ENCODE data around the gene HRCT1.
"Not testable (repeated sequence)": the region's sequence is repeated elsewhere in the genome, so short reads cannot be mapped to it uniquely, and the experiment has no call there.

The HRCT1 gene

DNA sequence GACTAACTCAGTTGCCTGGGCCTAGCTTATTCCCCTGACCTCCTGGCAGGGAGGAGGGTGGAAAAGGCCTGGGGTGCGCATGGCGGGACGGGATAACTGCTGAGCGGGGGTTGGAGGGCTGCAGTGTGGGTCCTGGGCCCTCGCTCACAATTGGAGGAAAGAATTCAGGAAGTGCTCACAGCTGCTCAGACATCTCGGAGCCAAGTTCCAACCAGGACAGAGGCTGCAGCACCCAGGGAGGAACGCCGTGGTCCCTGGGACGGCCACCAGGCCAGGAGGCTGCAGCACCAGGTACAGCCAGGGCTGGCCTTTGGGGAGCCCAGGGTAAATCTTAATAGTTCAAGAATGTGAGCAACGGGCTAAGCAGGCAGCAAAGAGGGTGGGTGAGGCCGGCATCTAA, 3.3 kb downstream of the HRCT1 start, which contains the start of gene SPAAR:
Gene SPAAR (plus strand): TSS at position 217 of the 400 bp plus-strand sequence. CDS start 974 bp downstream, outside the sequence.
- H3K4me1 ChIP-seq (ENCODE audit: control insufficient read depth, insufficient read depth, low read length) = peaks cover 59% of the 10 kb centered on the region
- peak within 1 kb of the TSS; percentile 81 for H3K27ac ChIP-seq (ENCODE audit: low read length)
- peak within 1 kb of the TSS; percentile 13 to 42 for H3K9ac ChIP-seq (ENCODE audit: low read length in 2 of 2)
- no peaks in the 10 kb centered on the region for H3K27me3 ChIP-seq (ENCODE audit: control insufficient read depth in 1 of 2, insufficient read depth in 2 of 2, low read length in 2 of 2)
- no peaks in the 10 kb centered on the region for H3K9me3 ChIP-seq (ENCODE audit: control insufficient read depth in 2 of 2, low read length in 2 of 2)
- H3K36me3 ChIP-seq (ENCODE audit: control insufficient read depth in 2 of 2, insufficient read depth in 2 of 2, low read length in 2 of 2) = no peaks in the 10 kb centered on the region
- H3K4me3 ChIP-seq (ENCODE audit: low read length in 2 of 2) = peak within 1 kb of the TSS; percentile 22 to 28

GRCh38 chr9:35909687-35910612, 3.9 kb downstream of the HRCT1 start:
- H3K27ac ChIP-seq (ENCODE audit: low read length) = peak overlapping the region; percentile 81
- H3K4me1 ChIP-seq (ENCODE audit: control insufficient read depth, insufficient read depth, low read length) = peaks cover 57% of the 10 kb centered on the region
- H3K9ac ChIP-seq (ENCODE audit: low read length in 2 of 2) = peak overlapping the region in 1 of 2 donors; percentile 13
- H3K9me3 ChIP-seq (ENCODE audit: control insufficient read depth in 2 of 2, low read length in 2 of 2) = no peaks in the 10 kb centered on the region
- no peaks in the 10 kb centered on the region for H3K27me3 ChIP-seq (ENCODE audit: control insufficient read depth in 1 of 2, insufficient read depth in 2 of 2, low read length in 2 of 2)
- no peaks in the 10 kb centered on the region for H3K36me3 ChIP-seq (ENCODE audit: control insufficient read depth in 2 of 2, insufficient read depth in 2 of 2, low read length in 2 of 2)
- no peak overlapping the region for H3K4me3 ChIP-seq (ENCODE audit: low read length in 2 of 2)

GRCh38 chr9:35910613-35911359, 4.8 kb downstream of the HRCT1 start:
- H3K9ac ChIP-seq (ENCODE audit: low read length in 2 of 2) = no peak overlapping the region
- no peaks in the 10 kb centered on the region for H3K36me3 ChIP-seq (ENCODE audit: control insufficient read depth in 2 of 2, insufficient read depth in 2 of 2, low read length in 2 of 2)
- H3K27me3 ChIP-seq (ENCODE audit: control insufficient read depth in 1 of 2, insufficient read depth in 2 of 2, low read length in 2 of 2) = no peaks in the 10 kb centered on the region
- no peak overlapping the region for H3K4me3 ChIP-seq (ENCODE audit: low read length in 2 of 2)
- no peak overlapping the region for H3K27ac ChIP-seq (ENCODE audit: low read length)
- H3K9me3 ChIP-seq (ENCODE audit: control insufficient read depth in 2 of 2, low read length in 2 of 2) = no peaks in the 10 kb centered on the region
- peaks cover 48% of the 10 kb centered on the region for H3K4me1 ChIP-seq (ENCODE audit: control insufficient read depth, insufficient read depth, low read length)

DNA sequence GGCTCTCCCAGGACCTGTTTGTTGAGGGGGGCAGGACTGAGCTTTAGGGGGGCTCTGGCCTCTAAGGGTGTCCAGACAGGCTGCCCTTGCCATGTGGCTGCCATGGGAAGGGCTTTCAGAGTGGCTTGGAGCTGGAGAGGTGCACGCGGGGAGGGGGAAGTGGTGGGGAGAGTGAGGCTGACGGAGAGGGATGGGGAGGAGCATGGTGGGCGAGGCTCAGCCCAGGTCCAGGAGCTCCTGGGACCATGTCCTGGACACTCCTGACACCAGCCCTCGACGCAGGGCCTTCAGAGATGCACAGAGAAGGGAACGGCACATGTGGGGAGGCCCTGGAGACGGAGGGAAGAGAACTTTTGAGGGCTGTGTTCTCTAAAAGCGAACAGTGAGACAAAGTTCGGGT, 5.7 kb downstream of the HRCT1 start:
- H3K27ac ChIP-seq (ENCODE audit: low read length) = no peak overlapping the region
- no peak overlapping the region for H3K9ac ChIP-seq (ENCODE audit: low read length in 2 of 2)

DNA sequence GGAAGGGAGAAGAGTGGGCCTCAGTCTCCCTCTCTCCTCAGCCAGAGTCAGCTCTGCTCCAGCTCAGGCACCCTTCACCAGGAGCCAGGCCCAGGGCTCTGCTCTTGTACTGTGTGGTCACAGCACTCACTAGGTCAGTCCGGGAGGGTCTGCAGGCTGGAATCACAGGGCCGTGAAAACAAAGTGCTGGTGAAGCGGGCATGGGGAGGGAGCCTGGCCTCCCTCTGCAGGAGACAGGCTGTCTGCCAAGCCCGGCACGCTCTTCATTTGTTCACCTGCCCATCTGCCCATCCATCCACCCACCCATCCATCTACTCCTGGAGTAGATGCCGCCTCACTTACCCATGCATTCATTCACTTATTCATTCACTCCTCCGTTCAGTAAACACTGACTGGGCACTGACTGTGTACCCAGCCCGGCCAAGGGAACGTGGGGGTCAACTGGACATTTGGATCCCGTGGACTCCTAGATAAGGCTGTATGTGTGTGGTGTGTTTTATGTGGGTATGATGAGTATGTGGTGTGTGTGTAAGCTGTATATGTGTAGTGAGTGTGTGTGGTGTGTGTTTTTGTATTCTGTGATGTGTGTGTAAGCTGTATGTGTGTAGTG, 6.9 kb downstream of the HRCT1 start:
- H3K27ac ChIP-seq (ENCODE audit: low read length) = no peak overlapping the region

More for the DNA sequence above, 5.7 kb downstream of the HRCT1 start:
- Histone ChIP-seq H3K4me1 (ENCODE audit: control insufficient read depth, insufficient read depth, low read length) (peaks cover 39% of the 10 kb centered on the region), H3K36me3 (ENCODE audit: control insufficient read depth in 2 of 2, insufficient read depth in 2 of 2, low read length in 2 of 2) (no peaks in the 10 kb centered on the region), H3K4me3 (ENCODE audit: low read length in 2 of 2) (no peak overlapping the region), H3K9me3 (ENCODE audit: control insufficient read depth in 2 of 2, low read length in 2 of 2) (no peaks in the 10 kb centered on the region), H3K27me3 (ENCODE audit: control insufficient read depth in 1 of 2, insufficient read depth in 2 of 2, low read length in 2 of 2) (no peaks in the 10 kb centered on the region)

GRCh38 chr9:35913429-35913828, 7.4 kb downstream of the HRCT1 start:
- not testable (repeated sequence) for H3K36me3 ChIP-seq (ENCODE audit: control insufficient read depth in 2 of 2, insufficient read depth in 2 of 2, low read length in 2 of 2); H3K9ac ChIP-seq (ENCODE audit: low read length in 2 of 2); H3K27me3 ChIP-seq (ENCODE audit: control insufficient read depth in 1 of 2, insufficient read depth in 2 of 2, low read length in 2 of 2); H3K27ac ChIP-seq (ENCODE audit: low read length); H3K9me3 ChIP-seq (ENCODE audit: control insufficient read depth in 2 of 2, low read length in 2 of 2); H3K4me3 ChIP-seq (ENCODE audit: low read length in 2 of 2)
- peaks cover 22% of the 10 kb centered on the region for H3K4me1 ChIP-seq (ENCODE audit: control insufficient read depth, insufficient read depth, low read length)

More for the DNA sequence above, 6.9 kb downstream of the HRCT1 start:
- H3K4me1 ChIP-seq (ENCODE audit: control insufficient read depth, insufficient read depth, low read length) = peaks cover 27% of the 10 kb centered on the region
- H3K27me3 ChIP-seq (ENCODE audit: control insufficient read depth in 1 of 2, insufficient read depth in 2 of 2, low read length in 2 of 2) = no peaks in the 10 kb centered on the region
- no peak overlapping the region for H3K4me3 ChIP-seq (ENCODE audit: low read length in 2 of 2)
- H3K36me3 ChIP-seq (ENCODE audit: control insufficient read depth in 2 of 2, insufficient read depth in 2 of 2, low read length in 2 of 2) = no peaks in the 10 kb centered on the region
- no peaks in the 10 kb centered on the region for H3K9me3 ChIP-seq (ENCODE audit: control insufficient read depth in 2 of 2, low read length in 2 of 2)
- H3K9ac ChIP-seq (ENCODE audit: low read length in 2 of 2) = no peak overlapping the region

DNA sequence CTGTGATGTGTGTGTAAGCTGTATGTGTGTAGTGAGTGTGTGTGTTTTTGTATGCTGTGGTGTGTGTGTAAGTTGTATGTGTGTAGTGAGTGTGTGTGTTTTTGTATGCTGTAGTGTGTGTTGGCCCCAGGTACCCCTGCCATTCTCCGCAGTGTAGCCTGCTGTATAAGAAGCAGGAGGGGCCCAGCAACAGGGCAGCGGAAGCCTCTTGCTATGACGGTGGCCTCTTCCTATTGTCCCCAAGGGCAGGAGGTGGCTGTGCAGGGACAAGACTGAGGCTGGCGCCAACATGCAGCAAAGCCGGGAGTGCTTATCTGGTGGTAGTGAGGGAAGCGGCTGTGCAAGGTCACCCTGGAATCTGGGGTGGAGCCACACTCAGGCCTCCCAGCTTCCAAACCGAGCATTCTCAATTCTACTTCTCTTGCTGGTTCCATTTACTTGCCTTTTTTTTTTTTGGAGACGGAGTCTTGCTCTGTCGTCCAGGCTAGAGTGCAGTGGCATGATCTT, 8.4 kb downstream of the HRCT1 start:
- Histone ChIP-seq H3K9ac (ENCODE audit: low read length in 2 of 2) (no peak overlapping the region), H3K36me3 (ENCODE audit: control insufficient read depth in 2 of 2, insufficient read depth in 2 of 2, low read length in 2 of 2) (no peaks in the 10 kb centered on the region), H3K27me3 (ENCODE audit: control insufficient read depth in 1 of 2, insufficient read depth in 2 of 2, low read length in 2 of 2) (no peaks in the 10 kb centered on the region), H3K27ac (ENCODE audit: low read length) (no peak overlapping the region), H3K4me1 (ENCODE audit: control insufficient read depth, insufficient read depth, low read length) (peaks cover 17% of the 10 kb centered on the region), H3K4me3 (ENCODE audit: low read length in 2 of 2) (no peak overlapping the region), H3K9me3 (ENCODE audit: control insufficient read depth in 2 of 2, low read length in 2 of 2) (no peaks in the 10 kb centered on the region)

- Histone ChIP-seq H3K4me1 (ENCODE audit: control insufficient read depth, insufficient read depth, low read length) (peaks cover 4% of the 10 kb centered on the region), H3K36me3 (ENCODE audit: control insufficient read depth in 2 of 2, insufficient read depth in 2 of 2, low read length in 2 of 2) (no peaks in the 10 kb centered on the region), H3K27me3 (ENCODE audit: control insufficient read depth in 1 of 2, insufficient read depth in 2 of 2, low read length in 2 of 2) (no peaks in the 10 kb centered on the region), H3K27ac (ENCODE audit: low read length) (no peak overlapping the region), H3K9ac (ENCODE audit: low read length in 2 of 2) (no peak overlapping the region), H3K4me3 (ENCODE audit: low read length in 2 of 2) (no peak overlapping the region), H3K9me3 (ENCODE audit: control insufficient read depth in 2 of 2, low read length in 2 of 2) (no peaks in the 10 kb centered on the region)
Measured at GRCh38 chr9:35915681-35916294, 9.8 kb downstream of the HRCT1 start.

GRCh38 chr9:35917261-35917660, 11.3 kb downstream of the HRCT1 start:
- Histone ChIP-seq H3K27ac (ENCODE audit: low read length) (no peak overlapping the region), H3K4me3 (ENCODE audit: low read length in 2 of 2) (no peak overlapping the region), H3K27me3 (ENCODE audit: control insufficient read depth in 1 of 2, insufficient read depth in 2 of 2, low read length in 2 of 2) (no peaks in the 10 kb centered on the region), H3K9me3 (ENCODE audit: control insufficient read depth in 2 of 2, low read length in 2 of 2) (no peaks in the 10 kb centered on the region), H3K36me3 (ENCODE audit: control insufficient read depth in 2 of 2, insufficient read depth in 2 of 2, low read length in 2 of 2) (no peaks in the 10 kb centered on the region), H3K4me1 (ENCODE audit: control insufficient read depth, insufficient read depth, low read length) (peaks cover 4% of the 10 kb centered on the region), H3K9ac (ENCODE audit: low read length in 2 of 2) (no peak overlapping the region)

DNA sequence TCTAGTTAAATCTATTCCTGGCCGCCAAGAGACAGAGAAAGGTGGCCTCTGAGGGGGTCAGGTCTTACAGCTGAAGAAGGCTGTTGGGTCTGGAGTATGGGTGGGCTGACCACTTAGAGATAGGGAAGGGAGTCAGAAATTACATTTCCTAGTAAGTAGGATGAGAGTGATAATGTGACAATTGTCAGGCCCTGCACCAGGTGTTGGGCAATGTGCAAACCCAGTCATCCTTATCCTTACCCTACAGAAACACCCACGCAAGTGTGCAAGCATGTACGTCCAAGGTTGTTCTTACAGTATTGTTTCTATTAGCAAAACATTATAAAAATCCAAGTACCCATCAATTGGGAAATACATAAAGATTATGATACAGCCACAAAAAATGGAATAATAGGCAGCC, 12.8 kb downstream of the HRCT1 start:
- Histone ChIP-seq H3K4me3 (ENCODE audit: low read length in 2 of 2) (no peak overlapping the region), H3K27ac (ENCODE audit: low read length) (no peak overlapping the region), H3K36me3 (ENCODE audit: control insufficient read depth in 2 of 2, insufficient read depth in 2 of 2, low read length in 2 of 2) (no peaks in the 10 kb centered on the region), H3K27me3 (ENCODE audit: control insufficient read depth in 1 of 2, insufficient read depth in 2 of 2, low read length in 2 of 2) (no peaks in the 10 kb centered on the region), H3K9ac (ENCODE audit: low read length in 2 of 2) (no peak overlapping the region), H3K9me3 (ENCODE audit: control insufficient read depth in 2 of 2, low read length in 2 of 2) (no peaks in the 10 kb centered on the region), H3K4me1 (ENCODE audit: control insufficient read depth, insufficient read depth, low read length) (peaks cover 6% of the 10 kb centered on the region)

All from stomach smooth muscle (tissue), 2 donors.